Right atrium auricular region (tissue), 2 donors: Measurements from ENCODE around the gene UBAC1. TPM values are rescaled to one million over a fixed set of nuclear protein-coding genes. Genes with fewer than 3 reads are reported as not detected.

Experiments
- DNase-seq: peaks from one replicate; pipeline ENCODE4 v3.0.0-alpha.2; 2019; ENCODE audit warnings: low spot score
- H3K27ac ChIP-seq, 2 donors: fragments of 200-600 bp; sonication (generic); 1 replicate in 1 of 2; 2 replicates in 1 of 2; pipeline ENCODE4 v1.5.1; 2016 to 2019
- H3K27me3 ChIP-seq, 2 donors: fragments of 200-600 bp; sonication (generic); one replicate each; pipeline versions ENCODE4 v1.5.1 to v1.6.0; 2017 to 2019
- H3K36me3 ChIP-seq: fragments of 200-600 bp; sonication (generic); one replicate; pipeline ENCODE4 v1.5.1; 2016
- H3K4me1 ChIP-seq, 2 donors: fragments of 200-600 bp; sonication (generic); one replicate each; pipeline versions ENCODE4 v1.5.1 to v1.6.0; 2017 to 2019
- H3K4me3 ChIP-seq, 2 donors: fragments of 200-600 bp; sonication (generic); 1 replicate in 1 of 2; 2 replicates in 1 of 2; pipeline ENCODE4 v1.5.1; 2017 to 2019; ENCODE audit warnings: mild to moderate bottlenecking in 1 of 2, moderate library complexity in 1 of 2
- H3K9me3 ChIP-seq, 2 donors: fragments of 200-600 bp; sonication (generic); one replicate each; pipeline ENCODE4 v1.5.1; 2019
- CTCF ChIP-seq, 2 donors: fragments of 200-600 bp; sonication (generic); IDR thresholded peaks; one replicate each; pipeline ENCODE4 v1.5.1; 2019; ENCODE audit warnings: antibody characterized with exemption in 2 of 2
- total RNA-seq, 2 donors: library from RNA; depleted of rRNA; stranded (reverse); fragments of >200 nt; gene quantifications; one replicate each; pipeline ENCODE4 v1.1.0, GENCODE V29; 2016

UBAC1 gene
- total RNA-seq, 2 donors from 2014 or later = 58.6 to 76.9 TPM

- no peak overlapping the region for H3K4me3 ChIP-seq
- H3K27ac ChIP-seq = no peak overlapping the region
- H3K27me3 ChIP-seq = no peaks in the 10 kb centered on the region
- H3K9me3 ChIP-seq = no peaks in the 10 kb centered on the region
- DNase-seq = no peak
- H3K4me1 ChIP-seq = peaks cover 0 to 7% of the 10 kb centered on the region in 2 donors
- H3K36me3 ChIP-seq = peaks cover 49% of the 10 kb centered on the region
- no peak for TF ChIP-seq CTCF (IDR thresholded peaks at IDR 0.05)
These were observed 30.5 kb downstream of the UBAC1 start for GRCh38 chr9:135930446-135931345.

GRCh38 chr9:135929656-135930445, 31.3 kb downstream of the UBAC1 start:
- no peaks in the 10 kb centered on the region for H3K27me3 ChIP-seq
- no peak overlapping the region for H3K4me3 ChIP-seq
- no peak for TF ChIP-seq CTCF (IDR thresholded peaks at IDR 0.05)
- H3K36me3 ChIP-seq = peaks cover 40% of the 10 kb centered on the region
- peaks cover 0 to 7% of the 10 kb centered on the region in 2 donors for H3K4me1 ChIP-seq
- DNase-seq = no peak
- no peak overlapping the region for H3K27ac ChIP-seq
- H3K9me3 ChIP-seq = no peaks in the 10 kb centered on the region

GRCh38 chr9:135928731-135929655, 32.2 kb downstream of the UBAC1 start:
- peaks cover 35% of the 10 kb centered on the region for H3K36me3 ChIP-seq
- H3K4me1 ChIP-seq = peaks cover 0 to 7% of the 10 kb centered on the region in 2 donors
- no peak overlapping the region for H3K27ac ChIP-seq
- no peak for DNase-seq
- no peak for TF ChIP-seq CTCF (IDR thresholded peaks at IDR 0.05)
- no peaks in the 10 kb centered on the region for H3K27me3 ChIP-seq
- H3K4me3 ChIP-seq = no peak overlapping the region
- H3K9me3 ChIP-seq = no peaks in the 10 kb centered on the region

GRCh38 chr9:135928074-135928730, 33.0 kb downstream of the UBAC1 start:
- Histone ChIP-seq H3K27me3 (no peaks in the 10 kb centered on the region), H3K4me1 (peaks cover 0 to 7% of the 10 kb centered on the region in 2 donors), H3K27ac (no peak overlapping the region), H3K36me3 (peaks cover 33% of the 10 kb centered on the region), H3K4me3 (no peak overlapping the region), H3K9me3 (no peaks in the 10 kb centered on the region)
- TF ChIP-seq CTCF (IDR thresholded peaks at IDR 0.05) = no peak
- no peak for DNase-seq
